ENCODE data around the gene STX1A.
"Not testable (repeated sequence)": the region's sequence is repeated elsewhere in the genome, so short reads cannot be mapped to it uniquely, and the experiment has no call there.

STX1A gene

GRCh38 chr7:73735528-73735905, 16.0 kb upstream of the STX1A start:
- DNase-seq: no peak

DNA sequence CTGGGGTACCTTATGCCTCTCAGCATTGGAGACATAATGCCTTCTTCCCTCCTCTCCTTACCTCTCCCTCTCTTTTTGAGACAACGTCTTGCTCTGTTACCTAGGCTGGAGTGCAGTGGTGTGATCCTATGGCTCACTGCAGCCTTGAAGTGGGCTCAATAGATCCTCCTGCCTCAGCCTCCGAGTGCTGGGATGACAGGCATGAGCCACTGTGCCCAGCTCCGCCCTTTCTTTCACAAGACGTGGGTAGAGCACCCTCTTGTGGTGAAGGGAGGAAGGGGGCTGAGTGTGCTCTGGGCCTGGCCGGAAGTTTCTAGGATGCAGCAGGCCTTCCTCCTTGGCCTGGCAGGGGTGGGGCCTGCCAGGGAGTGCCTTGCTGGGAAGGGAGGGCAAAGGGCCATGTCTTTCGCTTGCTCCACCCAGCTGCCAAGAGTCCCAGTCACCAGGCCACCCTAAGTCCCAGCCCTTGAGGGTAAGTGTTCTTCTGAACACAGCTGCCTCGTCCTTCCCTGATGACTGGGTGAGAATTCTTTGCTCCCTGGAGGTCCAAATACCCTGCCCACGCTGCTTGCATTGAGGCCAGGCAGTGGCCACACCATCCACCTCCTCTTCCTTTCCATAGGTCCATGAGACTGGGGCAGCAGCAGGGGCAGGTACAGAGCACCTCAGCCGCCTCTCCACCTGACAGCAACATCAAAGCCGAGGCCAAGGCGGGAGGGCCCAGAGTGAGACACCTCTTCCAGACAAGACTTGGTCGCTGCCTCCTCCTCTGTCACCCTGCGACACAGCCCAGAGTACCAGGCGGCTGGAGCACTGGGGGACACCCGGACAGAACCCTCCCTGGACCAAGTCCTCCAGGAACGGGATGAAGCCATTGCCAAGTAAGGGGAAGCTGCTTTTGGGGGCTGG, 15.4 kb upstream of the STX1A start:
- DNase-seq: peak; percentile 94

- DNase-seq: no peak
Measured at GRCh38 chr7:73732397-73732796, 12.9 kb upstream of the STX1A start.

DNA sequence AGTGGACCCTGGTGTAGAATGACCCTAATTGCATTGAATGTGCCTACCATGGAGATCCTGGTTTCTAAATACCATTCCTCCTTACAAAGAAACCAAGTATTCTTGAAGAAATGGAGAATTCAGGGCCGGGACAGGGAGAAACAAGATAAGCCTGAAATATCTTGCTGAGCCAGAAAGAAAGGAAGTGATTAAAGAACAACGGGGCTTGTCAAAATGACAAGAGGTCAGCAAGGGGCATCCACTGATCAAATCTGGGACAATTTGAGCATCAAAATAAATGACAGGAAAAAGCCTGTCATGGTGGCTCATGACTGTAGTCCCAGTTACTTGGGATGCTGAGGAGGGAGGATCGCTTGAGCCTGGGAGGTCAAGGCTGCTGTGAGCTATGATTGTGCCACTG, 11.0 kb upstream of the STX1A start:
- DNase-seq: no peak

- no peak for DNase-seq
Measured at GRCh38 chr7:73728551-73728950, 9.1 kb upstream of the STX1A start.

DNA sequence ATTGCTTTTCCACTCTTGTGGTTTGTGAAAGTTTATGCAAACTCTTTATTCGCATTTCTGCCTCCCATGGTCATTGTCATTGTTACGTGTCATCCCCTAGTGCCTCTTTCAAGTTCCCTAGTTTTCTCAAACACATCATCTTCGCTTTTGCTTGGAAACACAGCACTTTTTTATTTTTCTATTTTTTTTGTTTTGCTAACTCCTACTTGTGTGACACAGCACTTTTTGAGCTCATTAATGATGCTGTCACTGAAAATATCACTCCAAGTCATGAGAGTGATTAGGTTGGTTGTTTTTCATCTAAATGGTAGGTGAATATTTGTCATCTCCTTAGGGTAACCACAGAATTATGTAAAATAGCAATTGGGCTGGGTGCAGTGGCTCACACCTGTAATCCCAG, 8.5 kb upstream of the STX1A start:
- no peak for DNase-seq

- DNase-seq: no peak
Measured at GRCh38 chr7:73726083-73726466, 6.6 kb upstream of the STX1A start.

- DNase-seq: no peak
Measured at GRCh38 chr7:73723813-73724212, 4.3 kb upstream of the STX1A start.

GRCh38 chr7:73722785-73723184, 3.3 kb upstream of the STX1A start:
- no peak for DNase-seq

GRCh38 chr7:73722182-73722581, 2.7 kb upstream of the STX1A start:
- DNase-seq: not testable (repeated sequence)

DNA sequence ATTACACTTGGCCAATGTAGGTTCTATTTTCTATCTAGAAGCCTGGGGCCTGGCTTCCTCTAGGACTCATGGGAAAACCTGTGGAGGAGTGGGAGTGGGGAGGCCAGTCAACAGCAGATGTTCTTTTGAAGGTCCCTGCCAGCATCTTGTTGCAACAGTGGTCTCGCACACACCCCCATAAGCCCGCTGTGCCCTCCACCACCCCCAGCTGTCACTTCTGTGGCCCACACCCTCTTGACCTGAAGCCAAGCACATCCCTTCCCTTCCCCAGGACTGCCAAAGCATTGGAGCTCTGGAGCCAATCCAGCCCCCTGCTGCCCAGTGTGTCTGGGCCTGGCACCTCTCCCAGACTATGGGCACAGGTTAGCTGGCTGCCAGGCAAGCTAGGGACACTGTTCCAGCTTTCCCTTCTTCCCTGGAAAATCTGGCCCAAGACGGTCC, 1.9 kb upstream of the STX1A start:
- peak; percentile 31 for DNase-seq

DNA sequence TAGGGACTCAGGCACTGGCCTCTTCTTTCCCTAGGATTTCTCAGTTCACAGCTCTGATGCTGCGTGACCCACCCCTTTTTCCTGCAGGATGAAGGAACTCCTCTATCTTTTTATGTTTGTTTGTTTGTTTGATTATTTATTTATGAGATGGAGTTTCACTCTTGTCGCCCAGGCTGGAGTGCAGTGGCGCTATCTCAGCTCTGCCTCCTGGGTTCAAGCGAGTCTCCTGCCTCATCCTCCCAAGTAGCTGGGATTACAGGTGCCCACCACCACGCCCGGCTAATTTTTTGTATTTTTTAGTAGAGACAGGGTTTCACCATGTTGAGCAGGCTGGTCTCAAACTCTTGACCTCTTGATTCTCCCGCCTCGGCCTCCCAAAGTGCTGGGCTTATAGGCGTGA, 974 bp upstream of the STX1A start:
- DNase-seq: not testable (repeated sequence)

DNA sequence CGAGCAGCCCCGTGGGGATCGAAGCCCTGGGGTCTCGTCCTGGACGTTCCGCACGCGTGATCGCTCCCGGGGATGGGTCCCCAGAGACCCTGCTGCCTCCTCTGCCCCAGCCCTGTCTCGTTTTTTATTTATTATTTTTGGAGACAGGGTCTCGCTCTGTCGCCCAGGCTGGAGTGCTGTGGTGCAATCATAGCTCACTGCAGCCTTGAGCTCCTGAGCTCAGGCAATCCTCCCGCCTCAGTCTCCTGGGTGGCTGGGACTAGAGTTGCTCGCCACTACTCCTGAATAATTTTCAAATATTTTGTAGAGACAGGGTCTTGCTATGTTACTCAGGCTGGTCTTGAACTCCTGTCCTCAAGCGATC, 319 bp upstream of the STX1A start:
- no peak for DNase-seq

- DNase-seq: no peak
Measured at GRCh38 chr7:73718438-73718881, 1.0 kb downstream of the STX1A start.

DNA sequence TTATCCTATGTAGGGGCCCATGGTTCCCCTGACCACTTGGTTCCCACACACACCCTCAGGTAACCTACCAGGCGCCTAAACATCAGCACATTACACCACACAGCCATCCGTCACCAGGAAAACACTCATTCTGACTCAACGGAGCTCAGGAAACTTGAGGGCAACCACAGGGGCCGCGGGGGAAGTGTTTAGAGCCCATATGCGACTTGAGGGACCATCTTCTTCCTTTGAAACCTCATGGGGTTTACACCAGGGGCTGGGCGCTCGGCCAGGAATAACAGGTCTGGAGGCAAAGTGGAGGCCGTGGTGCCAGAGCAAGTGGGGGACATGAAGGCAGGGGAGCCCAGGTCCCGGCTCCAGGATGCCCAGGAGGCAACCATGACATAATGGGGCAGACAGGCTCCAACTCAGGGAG, 1.5 kb downstream of the STX1A start:
- DNase-seq: no peak

- no peak for DNase-seq
Measured at GRCh38 chr7:73717025-73717807, 2.3 kb downstream of the STX1A start.

DNA sequence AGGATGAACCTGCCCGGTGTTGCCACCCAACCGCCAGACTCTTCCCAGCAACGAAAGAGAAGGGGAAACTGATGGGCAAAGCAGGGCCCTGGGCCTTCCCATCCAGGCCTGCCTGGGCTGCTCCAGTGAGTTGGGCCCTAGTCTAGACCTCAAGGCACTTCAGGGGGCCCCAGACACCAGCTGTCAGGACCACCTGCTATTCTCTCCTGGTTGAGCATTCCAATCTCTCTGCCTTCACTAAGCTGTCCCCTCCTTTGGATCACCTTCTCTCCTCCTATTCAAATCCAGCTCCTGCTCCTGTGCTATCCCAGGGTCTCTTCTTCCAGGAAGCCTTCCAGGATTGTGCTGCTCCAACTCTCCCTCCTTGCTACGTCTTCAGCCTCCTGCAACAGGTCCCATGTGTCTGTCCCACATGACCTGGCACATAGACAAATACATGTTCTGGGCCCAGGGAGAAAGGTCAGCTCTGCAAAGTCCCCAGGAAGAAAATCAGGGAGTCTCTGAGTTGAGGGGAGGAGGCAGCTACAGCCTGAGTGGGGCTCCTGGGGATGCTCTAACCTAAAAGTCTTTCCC, 3.1 kb downstream of the STX1A start:
- DNase-seq: peak; percentile 74

DNA sequence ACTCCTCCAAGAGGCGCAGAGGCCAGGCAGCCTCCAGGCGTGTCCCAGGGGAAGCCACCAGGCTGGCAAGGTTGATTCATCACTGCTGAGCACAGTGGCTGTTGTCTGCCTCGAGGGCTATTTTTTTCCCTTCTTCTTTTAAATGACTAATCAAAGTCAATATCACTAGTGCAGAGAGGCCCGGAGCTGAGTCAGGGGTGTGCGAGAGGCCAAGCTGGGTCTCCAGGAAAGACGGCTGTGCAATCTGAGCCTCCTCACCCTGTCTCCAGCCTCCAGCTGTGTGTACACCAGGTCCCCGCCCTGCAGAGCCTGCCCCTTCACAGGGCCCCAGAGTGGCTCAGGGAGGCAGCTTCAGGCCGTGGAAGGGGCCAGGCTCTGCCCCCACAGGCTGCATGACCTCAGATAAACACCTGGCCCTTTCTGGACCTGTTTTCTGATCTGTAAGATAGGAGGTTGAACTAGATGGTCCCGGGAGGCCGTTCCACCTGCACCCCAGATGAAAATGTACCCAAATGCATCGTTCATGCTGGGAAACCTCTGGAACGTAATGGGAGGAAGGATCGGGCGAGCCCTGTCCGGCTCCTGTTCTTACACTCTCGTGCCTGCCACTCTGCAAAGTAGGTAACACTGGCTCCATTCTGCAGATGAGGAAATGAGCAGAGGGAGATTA, 3.7 kb downstream of the STX1A start:
- DNase-seq: peak; percentile 75

DNA sequence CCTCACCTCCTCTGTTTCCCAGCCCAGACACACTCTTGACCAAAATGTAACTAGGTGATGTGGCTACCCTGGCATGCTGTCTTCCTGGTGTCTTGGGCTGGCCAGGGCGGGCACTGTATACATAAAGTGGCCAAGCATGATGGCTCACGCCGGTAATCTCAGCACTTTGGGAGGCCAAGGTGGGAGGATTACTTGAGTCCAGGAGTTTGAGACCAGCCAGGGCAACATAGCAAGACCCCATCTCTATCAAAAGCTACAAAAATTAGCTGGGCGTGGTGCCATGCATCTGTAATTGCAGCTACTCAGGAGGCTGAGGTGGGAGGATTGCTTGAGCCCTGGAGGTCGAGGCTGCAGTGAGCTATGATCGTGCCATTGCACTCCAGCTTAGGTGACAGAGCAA, 6.2 kb downstream of the STX1A start:
- DNase-seq: not testable (repeated sequence)

DNA sequence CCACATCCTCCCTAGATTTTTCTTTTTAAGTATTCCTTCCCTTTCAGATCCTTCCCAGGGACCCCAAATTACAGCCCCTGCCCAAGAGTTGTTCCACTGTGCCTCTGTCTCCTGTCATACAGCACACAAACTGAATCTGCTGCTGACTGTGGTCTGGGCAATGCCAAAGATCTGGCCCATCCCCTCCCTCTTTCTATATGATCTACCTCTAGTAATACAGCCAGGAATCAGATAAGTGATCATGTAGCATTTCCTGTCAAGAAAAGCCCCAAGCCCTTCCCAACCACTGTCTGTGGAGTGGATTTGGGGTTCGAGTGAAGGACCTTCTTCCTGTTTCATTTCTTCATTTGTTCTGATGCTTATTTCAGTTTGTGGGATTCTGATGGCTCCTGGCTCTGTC, 6.7 kb downstream of the STX1A start:
- DNase-seq: no peak

DNA sequence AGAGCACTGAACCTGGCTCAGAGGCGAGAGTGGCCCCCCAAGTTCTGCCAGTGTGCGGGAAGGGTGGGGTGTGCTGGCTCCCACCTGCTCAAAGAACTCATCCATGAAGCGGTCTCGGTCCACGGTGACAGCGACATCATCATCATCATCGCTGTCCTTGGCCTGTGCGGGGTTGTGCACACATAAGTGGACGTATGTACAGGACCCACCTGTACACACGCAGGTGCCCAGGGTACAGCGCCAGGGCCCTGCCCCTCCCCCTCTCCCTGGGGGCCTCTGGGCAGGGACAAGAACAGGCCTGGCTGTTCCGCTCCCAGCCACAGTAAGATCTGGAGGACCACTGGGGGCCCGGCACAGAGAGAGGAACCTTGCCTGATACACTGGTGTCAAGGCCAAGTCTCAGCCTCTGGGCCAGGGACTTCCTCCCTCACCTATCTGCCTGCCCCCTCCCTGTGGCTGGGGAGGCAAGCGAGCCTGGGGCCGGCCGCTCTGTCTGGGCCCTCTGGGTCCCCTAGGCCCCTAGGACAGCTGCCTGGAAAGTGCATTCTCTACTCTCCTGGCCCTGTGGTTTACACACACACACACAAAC, 10.4 kb downstream of the STX1A start:
- no peak for DNase-seq

- peak; percentile 92 for DNase-seq
Measured at GRCh38 chr7:73707045-73707631, 12.3 kb downstream of the STX1A start.

All from NCI-H82 (cell line).